ENCODE measurements around the gene CNTNAP5.

GRCh38 chr2:124180635-124181034 is 155.5 kb downstream of the CNTNAP5 start:
- TF ChIP-seq YY1 (IDR thresholded peaks at IDR 0.05; ENCODE audit: insufficient read depth, insufficient read length) (no peak), SUZ12 (IDR thresholded peaks at IDR 0.05; ENCODE audit: extremely low read depth, insufficient read depth, insufficient read length) (no peak)
